A673 (cell line): ENCODE data around the gene ASB13. TPM values are rescaled to one million over a fixed set of nuclear protein-coding genes. Genes with fewer than 3 reads are reported as not detected.

Experiments used
- BruUV-seq: library from RNA; stranded (reverse); fragments of 400-500 nt; replicated peaks from 2 replicates; lab custom pipeline; 2021; lab: Mats Ljungman, UMichigan
- CTCF ChIA-PET: fragments of 300-600 bp; sonication (Branson Sonifier 250); formaldehyde crosslinking; loops from one replicate; lab custom pipeline; 2022; ENCODE audit warnings: antibody characterized with exemption; lab: Charles Lee
- POLR2A ChIA-PET: fragments of 300-600 bp; sonication (Branson Sonifier 250); formaldehyde crosslinking; loops from one replicate; lab custom pipeline; 2022; ENCODE audit warnings: antibody characterized with exemption; ENCODE audit not compliant: low non-redundant PET; lab: Charles Lee
- DNase-seq: peaks from one replicate; pipeline ENCODE4 v3.0.0-alpha.2; 2015; ENCODE audit warnings: low spot score
- H3K27ac ChIP-seq: fragments of 200-600 bp; sonication (generic); 2 replicates; pipeline ENCODE4 v1.5.1; 2016; ENCODE audit warnings: mixed run types, low read depth, mild to moderate bottlenecking, mixed read lengths, antibody characterized with exemption, low read length; ENCODE audit not compliant: poor library complexity, severe bottlenecking
- H3K27me3 ChIP-seq: fragments of 200-600 bp; sonication (generic); replicated peaks from 2 replicates; pipeline ENCODE4 v1.6.1; 2017; ENCODE audit warnings: mixed run types, low read depth, mild to moderate bottlenecking, mixed read lengths, antibody characterized with exemption, low read length; ENCODE audit not compliant: insufficient read depth, poor library complexity
- H3K36me3 ChIP-seq: fragments of 200-600 bp; sonication (generic); 2 replicates; pipeline ENCODE4 v1.6.1; 2016; ENCODE audit warnings: mixed run types, mild to moderate bottlenecking, mixed read lengths, antibody characterized with exemption, low read length; ENCODE audit not compliant: insufficient read depth, poor library complexity, severe bottlenecking
- H3K4me1 ChIP-seq: fragments of 200-600 bp; sonication (generic); 2 replicates; pipeline ENCODE4 v1.6.1; 2017; ENCODE audit warnings: mixed run types, mild to moderate bottlenecking, mixed read lengths, antibody characterized with exemption, low read length; ENCODE audit not compliant: insufficient read depth, poor library complexity, severe bottlenecking
- H3K4me3 ChIP-seq: fragments of 200-600 bp; sonication (generic); 2 replicates; pipeline ENCODE4 v1.5.1; 2016; ENCODE audit warnings: low read depth, mixed run types, mild to moderate bottlenecking, mixed read lengths, low read length; ENCODE audit not compliant: poor library complexity, severe bottlenecking
- H3K9me3 ChIP-seq: fragments of 200-600 bp; sonication (generic); 2 replicates; pipeline ENCODE4 v1.6.1; 2016; ENCODE audit warnings: mixed run types, low read depth, mild to moderate bottlenecking, mixed read lengths, antibody characterized with exemption, low read length; ENCODE audit not compliant: poor library complexity, severe bottlenecking
- EZH2 ChIP-seq: fragments of 200-600 bp; sonication (generic); IDR thresholded peaks from 2 replicates; pipeline ENCODE4 v1.6.1; 2017; ENCODE audit warnings: borderline replicate concordance, low read depth, mild to moderate bottlenecking, mixed read lengths, antibody characterized with exemption, low read length; ENCODE audit not compliant: poor library complexity, severe bottlenecking
- intact Hi-C: fragments of 100-400 bp; cut with micrococcal nuclease; formaldehyde crosslinking; loops from one replicate; pipeline ENCODE4 v1.10.0; 2022; ENCODE audit not compliant: unreplicated experiment
- total RNA-seq: library from RNA; stranded (reverse); gene quantifications from 2 replicates; pipeline ENCODE4 v1.2.3, GENCODE V29; 2021
- TF ChIP-seq, protein P1 (sequence below): fragments of 300-800, 200-600 bp; sonication (generic); conservative IDR thresholded peaks from 2 replicates; pipeline ENCODE4 v1.5.1; 2017; ENCODE audit warnings: low read depth, mild to moderate bottlenecking, antibody characterized with exemption, low read length, moderate library complexity, mixed read lengths

Gene ASB13
- total RNA-seq, 1 experiment from 2014 or later: 11.9 TPM

DNA sequence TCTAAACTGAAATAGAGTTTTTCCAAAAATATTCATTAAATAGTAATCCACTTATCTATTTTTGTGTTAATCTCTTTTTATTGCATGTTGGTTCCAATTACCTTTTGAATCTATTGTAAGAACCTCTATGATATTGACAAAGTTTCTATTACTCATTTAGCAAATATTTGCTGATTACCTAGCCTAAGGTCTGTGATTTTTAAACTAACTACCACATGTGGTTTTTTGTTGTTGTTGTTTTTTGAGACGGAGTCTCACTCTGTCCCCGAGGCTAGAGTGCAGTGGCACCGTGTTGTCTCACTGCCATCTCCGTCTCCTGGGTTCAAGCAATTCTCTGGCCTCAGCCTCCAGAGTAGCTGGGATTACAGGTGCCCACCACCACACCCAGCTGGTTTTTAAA lies 2.0 kb upstream of the ASB13 start:
- Histone ChIP-seq H3K4me3 (no peak overlapping the region), H3K27me3 (no peaks in the 10 kb centered on the region), H3K9me3 (no peaks in the 10 kb centered on the region), H3K36me3 (no peaks in the 10 kb centered on the region), H3K27ac (no peak overlapping the region), H3K4me1 (peaks cover 9% of the 10 kb centered on the region)
- ChIA-PET CTCF (no interaction called here), POLR2A (no interaction called here)
- intact Hi-C loops: no loop called here
- DNase-seq: no peak
- TF ChIP-seq, protein P1, sequence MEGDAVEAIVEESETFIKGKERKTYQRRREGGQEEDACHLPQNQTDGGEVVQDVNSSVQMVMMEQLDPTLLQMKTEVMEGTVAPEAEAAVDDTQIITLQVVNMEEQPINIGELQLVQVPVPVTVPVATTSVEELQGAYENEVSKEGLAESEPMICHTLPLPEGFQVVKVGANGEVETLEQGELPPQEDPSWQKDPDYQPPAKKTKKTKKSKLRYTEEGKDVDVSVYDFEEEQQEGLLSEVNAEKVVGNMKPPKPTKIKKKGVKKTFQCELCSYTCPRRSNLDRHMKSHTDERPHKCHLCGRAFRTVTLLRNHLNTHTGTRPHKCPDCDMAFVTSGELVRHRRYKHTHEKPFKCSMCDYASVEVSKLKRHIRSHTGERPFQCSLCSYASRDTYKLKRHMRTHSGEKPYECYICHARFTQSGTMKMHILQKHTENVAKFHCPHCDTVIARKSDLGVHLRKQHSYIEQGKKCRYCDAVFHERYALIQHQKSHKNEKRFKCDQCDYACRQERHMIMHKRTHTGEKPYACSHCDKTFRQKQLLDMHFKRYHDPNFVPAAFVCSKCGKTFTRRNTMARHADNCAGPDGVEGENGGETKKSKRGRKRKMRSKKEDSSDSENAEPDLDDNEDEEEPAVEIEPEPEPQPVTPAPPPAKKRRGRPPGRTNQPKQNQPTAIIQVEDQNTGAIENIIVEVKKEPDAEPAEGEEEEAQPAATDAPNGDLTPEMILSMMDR: no peak
- no peak for TF ChIP-seq EZH2
- BruUV-seq: no TSS peak

GRCh38 chr10:5666841-5667630 lies 641 bp upstream of the ASB13 start:
- Histone ChIP-seq H3K27me3 (no peaks in the 10 kb centered on the region), H3K9me3 (no peaks in the 10 kb centered on the region), H3K27ac (no peak overlapping the region), H3K4me1 (peaks cover 9% of the 10 kb centered on the region), H3K4me3 (peak overlapping the region; percentile 83), H3K36me3 (no peaks in the 10 kb centered on the region)
- TF ChIP-seq EZH2: no peak
- TF ChIP-seq, protein P1: no peak
- no TSS peak for BruUV-seq
- peak; percentile 28 for DNase-seq
- ChIA-PET POLR2A (interaction anchor here (0.7 kb wide), 1 partner anchor 228 kb away, joined by 3 read pairs; no protein-coding TSS in a partner anchor), CTCF (no interaction called here)
- intact Hi-C loops: no loop called here

- ChIA-PET CTCF (no interaction called here), POLR2A (no interaction called here)
- BruUV-seq: TSS peak; percentile 52
- TF ChIP-seq EZH2: no peak
- TF ChIP-seq, protein P1: no peak
- H3K4me3 ChIP-seq: peak overlapping the region; percentile 83
- no peaks in the 10 kb centered on the region for H3K27me3 ChIP-seq
- H3K36me3 ChIP-seq: no peaks in the 10 kb centered on the region
- H3K27ac ChIP-seq: peak overlapping the region; percentile 49
- H3K4me1 ChIP-seq: peaks cover 9% of the 10 kb centered on the region
- no peak for DNase-seq
- no peaks in the 10 kb centered on the region for H3K9me3 ChIP-seq
- intact Hi-C loops: no loop called here
Observed at GRCh38 chr10:5665373-5666007, 905 bp downstream of the ASB13 start.
